ENCODE results near the gene SBNO2. TPM values are rescaled to one million over a fixed set of nuclear protein-coding genes. Genes with fewer than 3 reads are reported as not detected.
A peak's percentile ranks its signal among the peaks of the same experiment; 100 is the strongest.

The SBNO2 gene
- total RNA-seq, 1 donor from 2014 or later: 61.6 TPM

DNA sequence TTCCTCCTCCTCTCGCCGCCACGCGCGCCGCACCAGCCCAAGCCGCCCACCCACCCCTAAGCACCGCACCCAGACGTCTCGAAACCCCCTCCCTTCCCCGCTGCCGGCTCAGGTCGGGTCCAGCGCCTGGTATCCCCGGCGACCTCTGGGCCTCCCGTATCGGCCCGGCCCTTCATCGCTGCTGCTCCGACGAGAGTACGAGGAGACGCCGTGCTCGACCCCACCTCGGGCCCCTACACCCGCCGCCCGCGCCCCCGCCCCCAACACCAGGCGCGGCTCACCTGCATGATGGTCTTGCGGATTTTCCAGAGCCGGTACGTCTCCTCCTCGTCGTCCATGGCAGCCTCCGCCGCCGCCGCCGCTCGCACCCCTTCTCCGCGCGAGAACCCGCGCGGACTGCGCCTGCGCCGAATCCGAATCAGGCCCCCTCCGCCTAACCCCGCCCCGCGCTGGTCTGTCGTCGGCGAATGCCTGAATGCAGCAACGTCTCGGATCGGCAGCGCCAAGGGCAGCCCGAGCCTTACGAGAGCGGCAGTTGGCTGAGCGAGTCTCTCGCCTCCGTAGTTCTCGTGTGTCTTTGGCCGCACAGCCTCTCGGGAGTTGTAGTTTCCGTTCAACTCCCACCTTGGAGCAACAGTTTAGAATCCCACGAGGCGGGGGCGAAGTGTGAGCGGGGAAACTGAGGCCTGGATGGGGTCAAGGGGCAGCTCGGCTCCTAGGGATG is 78.9 kb downstream of the SBNO2 start, which contains the start of gene POLR2E:
TSS of gene POLR2E (minus strand) at position 398 of the 724 bp plus-strand sequence. CDS start at position 338, 60 bp downstream.
- no peaks in the 10 kb centered on the region for H3K27me3 Mint-ChIP-seq (ENCODE audit: unreplicated experiment)
- peak; percentile 100 for DNase-seq (ENCODE audit: extremely low spot score, unreplicated experiment)
- peak within 1 kb of the TSS; percentile 88 for H3K4me3 Mint-ChIP-seq (ENCODE audit: unreplicated experiment)
- H3K36me3 Mint-ChIP-seq (ENCODE audit: unreplicated experiment): no peaks in the 10 kb centered on the region
- TF ChIP-seq, protein P1, sequence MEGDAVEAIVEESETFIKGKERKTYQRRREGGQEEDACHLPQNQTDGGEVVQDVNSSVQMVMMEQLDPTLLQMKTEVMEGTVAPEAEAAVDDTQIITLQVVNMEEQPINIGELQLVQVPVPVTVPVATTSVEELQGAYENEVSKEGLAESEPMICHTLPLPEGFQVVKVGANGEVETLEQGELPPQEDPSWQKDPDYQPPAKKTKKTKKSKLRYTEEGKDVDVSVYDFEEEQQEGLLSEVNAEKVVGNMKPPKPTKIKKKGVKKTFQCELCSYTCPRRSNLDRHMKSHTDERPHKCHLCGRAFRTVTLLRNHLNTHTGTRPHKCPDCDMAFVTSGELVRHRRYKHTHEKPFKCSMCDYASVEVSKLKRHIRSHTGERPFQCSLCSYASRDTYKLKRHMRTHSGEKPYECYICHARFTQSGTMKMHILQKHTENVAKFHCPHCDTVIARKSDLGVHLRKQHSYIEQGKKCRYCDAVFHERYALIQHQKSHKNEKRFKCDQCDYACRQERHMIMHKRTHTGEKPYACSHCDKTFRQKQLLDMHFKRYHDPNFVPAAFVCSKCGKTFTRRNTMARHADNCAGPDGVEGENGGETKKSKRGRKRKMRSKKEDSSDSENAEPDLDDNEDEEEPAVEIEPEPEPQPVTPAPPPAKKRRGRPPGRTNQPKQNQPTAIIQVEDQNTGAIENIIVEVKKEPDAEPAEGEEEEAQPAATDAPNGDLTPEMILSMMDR (IDR thresholded peaks at IDR 0.05): no peak
- peaks cover 33% of the 10 kb centered on the region for H3K4me1 Mint-ChIP-seq (ENCODE audit: unreplicated experiment)
- peak within 1 kb of the TSS; percentile 78 for H3K27ac Mint-ChIP-seq (ENCODE audit: unreplicated experiment)
- H3K9me3 Mint-ChIP-seq (ENCODE audit: unreplicated experiment): no peaks in the 10 kb centered on the region

DNA sequence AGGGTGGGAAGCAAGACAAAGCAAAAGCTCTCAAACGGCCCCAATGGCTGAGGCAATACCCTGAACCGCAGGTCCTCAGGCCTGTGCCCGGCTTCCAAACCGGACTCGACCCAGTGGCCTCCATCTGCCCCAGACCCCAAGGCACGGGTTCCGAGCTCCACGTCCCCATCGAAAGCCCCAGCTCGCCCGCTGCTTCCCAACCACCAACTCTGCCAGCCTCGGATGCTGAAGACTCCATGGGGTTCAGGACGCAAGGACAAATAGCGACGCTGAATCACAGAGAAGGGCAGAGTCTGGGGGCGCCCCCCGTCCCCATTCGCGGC is 79.5 kb downstream of the SBNO2 start:
- peaks cover 28% of the 10 kb centered on the region for H3K4me1 Mint-ChIP-seq (ENCODE audit: unreplicated experiment)
- H3K36me3 Mint-ChIP-seq (ENCODE audit: unreplicated experiment): no peaks in the 10 kb centered on the region
- no peaks in the 10 kb centered on the region for H3K9me3 Mint-ChIP-seq (ENCODE audit: unreplicated experiment)
- H3K4me3 Mint-ChIP-seq (ENCODE audit: unreplicated experiment): peak overlapping the region; percentile 88
- H3K27ac Mint-ChIP-seq (ENCODE audit: unreplicated experiment): peak overlapping the region; percentile 58
- H3K27me3 Mint-ChIP-seq (ENCODE audit: unreplicated experiment): no peaks in the 10 kb centered on the region
- no peak for DNase-seq (ENCODE audit: extremely low spot score, unreplicated experiment)
- TF ChIP-seq, protein P1 (IDR thresholded peaks at IDR 0.05): no peak

DNA sequence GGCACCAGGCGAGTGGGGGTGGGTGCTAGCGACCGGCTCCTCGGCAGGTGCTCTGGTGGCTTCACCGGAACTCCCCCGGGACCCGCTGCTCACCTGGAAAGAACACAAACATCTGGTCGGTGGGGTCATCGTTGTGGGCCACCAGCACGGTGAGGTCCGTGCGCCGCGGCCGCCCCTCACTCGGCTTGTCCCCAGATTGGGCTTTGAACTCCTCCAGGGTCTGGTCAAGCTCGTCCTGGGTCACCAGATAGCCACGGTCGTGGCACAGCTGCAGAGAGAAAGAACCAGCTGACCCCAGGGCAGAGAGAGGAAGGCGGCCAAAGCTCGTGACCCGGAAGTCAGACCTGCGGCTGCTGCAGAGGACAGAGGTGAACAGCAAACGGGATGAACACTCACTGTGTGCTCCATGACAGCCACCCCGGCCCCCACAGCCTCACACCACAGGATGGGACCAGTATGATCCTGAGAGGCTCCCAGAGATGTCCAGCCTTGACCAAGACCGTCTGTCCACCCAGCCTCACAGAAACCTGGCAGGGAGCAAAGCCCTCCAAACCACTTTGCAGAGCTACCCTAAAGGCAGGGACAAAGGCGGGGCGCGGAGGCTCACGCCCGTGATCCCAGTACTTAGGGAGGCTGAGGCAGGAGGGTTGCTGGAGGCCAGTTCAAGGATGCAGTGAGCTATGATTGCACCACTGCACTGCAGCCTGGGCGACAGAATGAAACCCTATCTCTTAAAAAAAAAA is 80.1 kb downstream of the SBNO2 start:
- DNase-seq (ENCODE audit: extremely low spot score, unreplicated experiment): no peak
- Mint-ChIP-seq H3K36me3 (ENCODE audit: unreplicated experiment) (no peaks in the 10 kb centered on the region), H3K4me3 (ENCODE audit: unreplicated experiment) (peak overlapping the region; percentile 88), H3K9me3 (ENCODE audit: unreplicated experiment) (no peaks in the 10 kb centered on the region), H3K27ac (ENCODE audit: unreplicated experiment) (peak overlapping the region; percentile 58), H3K27me3 (ENCODE audit: unreplicated experiment) (no peaks in the 10 kb centered on the region), H3K4me1 (ENCODE audit: unreplicated experiment) (peaks cover 25% of the 10 kb centered on the region)
- TF ChIP-seq, protein P1 (IDR thresholded peaks at IDR 0.05): no peak

DNA sequence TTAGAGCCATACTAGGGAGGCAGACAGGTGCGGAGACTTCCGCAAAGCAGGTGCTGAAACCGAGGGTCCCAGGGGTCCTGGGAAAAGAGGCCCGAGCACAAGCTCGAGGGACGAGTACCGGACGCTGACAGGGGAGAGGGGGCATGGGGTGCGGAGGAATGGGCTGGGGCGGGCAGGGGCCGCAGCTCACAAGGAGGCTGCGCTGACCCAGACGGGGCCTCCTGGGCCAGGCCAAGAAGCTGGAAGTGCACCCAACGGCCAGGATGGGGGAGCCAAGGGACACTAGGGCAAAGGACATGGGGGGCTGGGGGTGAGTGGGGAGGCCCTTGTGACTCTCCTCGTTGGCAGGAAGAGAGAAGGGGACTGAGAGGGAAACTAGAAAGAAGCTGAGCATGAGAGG is 80.7 kb downstream of the SBNO2 start:
- Mint-ChIP-seq H3K27ac (ENCODE audit: unreplicated experiment) (no peak overlapping the region), H3K27me3 (ENCODE audit: unreplicated experiment) (no peaks in the 10 kb centered on the region)

More for the DNA sequence above, 80.7 kb downstream of the SBNO2 start:
- Mint-ChIP-seq H3K4me3 (ENCODE audit: unreplicated experiment) (peak overlapping the region; percentile 88), H3K9me3 (ENCODE audit: unreplicated experiment) (no peaks in the 10 kb centered on the region), H3K36me3 (ENCODE audit: unreplicated experiment) (no peaks in the 10 kb centered on the region), H3K4me1 (ENCODE audit: unreplicated experiment) (peaks cover 21% of the 10 kb centered on the region)
- DNase-seq (ENCODE audit: extremely low spot score, unreplicated experiment): no peak
- TF ChIP-seq, protein P1 (IDR thresholded peaks at IDR 0.05): no peak

Measured in osteocyte (in vitro differentiated cells).